ENCODE measurements around the gene EFNA5. TPM values are rescaled to one million over a fixed set of nuclear protein-coding genes. Genes with fewer than 3 reads are reported as not detected.
A peak's percentile ranks its signal among the peaks of the same experiment; 100 is the strongest.

EFNA5 gene
- total RNA-seq, 1 donor from 2014 or later = 38.9 TPM

GRCh38 chr5:107576155-107576554 is 94.6 kb downstream of the EFNA5 start:
- Mint-ChIP-seq H3K4me1 (ENCODE audit: low read depth) (peaks cover 32% of the 10 kb centered on the region), H3K27me3 (ENCODE audit: low read depth) (no peaks in the 10 kb centered on the region), H3K27ac (ENCODE audit: unreplicated experiment) (no peak overlapping the region)

GRCh38 chr5:107574287-107574686 is 96.5 kb downstream of the EFNA5 start:
- Mint-ChIP-seq H3K4me1 (ENCODE audit: low read depth) (peaks cover 37% of the 10 kb centered on the region), H3K36me3 (ENCODE audit: low read depth) (no peaks in the 10 kb centered on the region), H3K4me3 (ENCODE audit: unreplicated experiment) (no peak overlapping the region), H3K27ac (ENCODE audit: unreplicated experiment) (no peak overlapping the region), H3K9me3 (ENCODE audit: low read depth) (no peaks in the 10 kb centered on the region), H3K27me3 (ENCODE audit: low read depth) (no peaks in the 10 kb centered on the region)
- no peak for TF ChIP-seq CTCF (IDR thresholded peaks at IDR 0.05)
- DNase-seq (ENCODE audit: low spot score) = no peak

More at GRCh38 chr5:107576155-107576554, 94.6 kb downstream of the EFNA5 start:
- H3K4me3 Mint-ChIP-seq (ENCODE audit: unreplicated experiment) = no peak overlapping the region
- no peak for DNase-seq (ENCODE audit: low spot score)
- no peaks in the 10 kb centered on the region for H3K36me3 Mint-ChIP-seq (ENCODE audit: low read depth)
- no peak for TF ChIP-seq CTCF (IDR thresholded peaks at IDR 0.05)
- no peaks in the 10 kb centered on the region for H3K9me3 Mint-ChIP-seq (ENCODE audit: low read depth)

GRCh38 chr5:107572715-107573368 is 97.9 kb downstream of the EFNA5 start:
- DNase-seq (ENCODE audit: low spot score) = no peak
- Mint-ChIP-seq H3K4me3 (ENCODE audit: unreplicated experiment) (no peak overlapping the region), H3K27me3 (ENCODE audit: low read depth) (no peaks in the 10 kb centered on the region), H3K4me1 (ENCODE audit: low read depth) (peaks cover 45% of the 10 kb centered on the region), H3K36me3 (ENCODE audit: low read depth) (no peaks in the 10 kb centered on the region), H3K9me3 (ENCODE audit: low read depth) (no peaks in the 10 kb centered on the region), H3K27ac (ENCODE audit: unreplicated experiment) (no peak overlapping the region)
- TF ChIP-seq CTCF (IDR thresholded peaks at IDR 0.05) = no peak

GRCh38 chr5:107571621-107572536 is 98.9 kb downstream of the EFNA5 start:
- peak; percentile 100 for TF ChIP-seq CTCF (IDR thresholded peaks at IDR 0.05)
- Mint-ChIP-seq H3K4me1 (ENCODE audit: low read depth) (peaks cover 52% of the 10 kb centered on the region), H3K9me3 (ENCODE audit: low read depth) (no peaks in the 10 kb centered on the region), H3K27me3 (ENCODE audit: low read depth) (no peaks in the 10 kb centered on the region), H3K36me3 (ENCODE audit: low read depth) (no peaks in the 10 kb centered on the region), H3K4me3 (ENCODE audit: unreplicated experiment) (peak overlapping the region; percentile 70), H3K27ac (ENCODE audit: unreplicated experiment) (peak overlapping the region; percentile 84)
- DNase-seq (ENCODE audit: low spot score) = peak; percentile 91

GRCh38 chr5:107570805-107571531 is 99.8 kb downstream of the EFNA5 start:
- H3K4me1 Mint-ChIP-seq (ENCODE audit: low read depth) = peaks cover 61% of the 10 kb centered on the region
- no peak for DNase-seq (ENCODE audit: low spot score)

More at GRCh38 chr5:107570805-107571531, 99.8 kb downstream of the EFNA5 start:
- H3K9me3 Mint-ChIP-seq (ENCODE audit: low read depth) = no peaks in the 10 kb centered on the region
- no peaks in the 10 kb centered on the region for H3K27me3 Mint-ChIP-seq (ENCODE audit: low read depth)
- H3K4me3 Mint-ChIP-seq (ENCODE audit: unreplicated experiment) = peak overlapping the region; percentile 70
- H3K27ac Mint-ChIP-seq (ENCODE audit: unreplicated experiment) = peak overlapping the region; percentile 84
- no peak for TF ChIP-seq CTCF (IDR thresholded peaks at IDR 0.05)
- H3K36me3 Mint-ChIP-seq (ENCODE audit: low read depth) = no peaks in the 10 kb centered on the region
